Stomach (tissue), 9 donors: ENCODE data around the gene AGPS. TPM values are rescaled to one million over a fixed set of nuclear protein-coding genes. Genes with fewer than 3 reads are reported as not detected.
A peak's percentile ranks its signal among the peaks of the same experiment; 100 is the strongest.
"Not testable (repeated sequence)": the region's sequence is repeated elsewhere in the genome, so short reads cannot be mapped to it uniquely, and the experiment has no call there.

Source experiments
- DNase-seq, 2 donors: peaks; one replicate each; pipeline versions ENCODE4 v3.0.0 to v3.0.0-alpha.2; 2013 to 2019
- H3K27ac ChIP-seq, 5 donors: fragments of 200-600 bp in 4 of 5; sonication (generic) in 4 of 5; one replicate each; pipeline ENCODE4 v1.5.1; 2013 to 2019; ENCODE audit warnings: mild to moderate bottlenecking in 1 of 5, moderate library complexity in 1 of 5
- H3K27me3 ChIP-seq, 3 donors: fragments of 200-600 bp; sonication (generic); one replicate each; pipeline ENCODE4 v1.5.1; 2017 to 2019; ENCODE audit warnings: mixed run types in 1 of 3
- H3K36me3 ChIP-seq, 4 donors: fragments of 200-600 bp; sonication (generic); 1 replicate in 3 of 4; 2 replicates in 1 of 4; pipeline ENCODE4 v1.5.1; 2016 to 2019
- H3K4me1 ChIP-seq, 4 donors: fragments of 200-600 bp; sonication (generic); one replicate each; pipeline ENCODE4 v1.5.1; 2016 to 2019
- H3K4me3 ChIP-seq, 4 donors: fragments of 200-600 bp; sonication (generic) in 3 of 4; one replicate each; pipeline ENCODE4 v1.5.1; 2016 to 2019; ENCODE audit warnings: mild to moderate bottlenecking in 1 of 4
- H3K9me3 ChIP-seq, 4 donors: fragments of 200-600 bp; sonication (generic); one replicate each; pipeline ENCODE4 v1.5.1; 2016 to 2019
- CTCF ChIP-seq, 7 experiments: fragments of 450-650 bp in 4 of 7; fragments of 200-600 bp in 3 of 7; sonication (generic) in 3 of 7; IDR thresholded peaks; one replicate each; pipeline ENCODE4 v1.5.1; 2016 to 2019; ENCODE audit warnings: antibody characterized with exemption in 7 of 7, control low read depth in 2 of 7, mild to moderate bottlenecking in 1 of 7
- EP300 ChIP-seq: sonication (generic); formaldehyde crosslinking; IDR thresholded peaks from one replicate; pipeline ENCODE4 v1.6.1; 2017; ENCODE audit warnings: antibody characterized with exemption
- POLR2A ChIP-seq, 4 donors: fragments of 450-650 bp; IDR thresholded peaks; one replicate each; pipeline ENCODE4 v1.6.1; 2016; ENCODE audit warnings: antibody characterized with exemption in 4 of 4, control low read depth in 2 of 4, mild to moderate bottlenecking in 1 of 4, moderate library complexity in 1 of 4
- POLR2AphosphoS5 ChIP-seq, 3 donors: sonication (generic); formaldehyde crosslinking; IDR thresholded peaks; one replicate each; pipeline ENCODE4 v1.6.1; 2016; ENCODE audit warnings: antibody characterized with exemption in 3 of 3
- WGBS, 5 donors: extraction: QIAGEN DNeasy Blood & Tissue Kit in 3 of 5; methylation state at CpG; one replicate each; pipeline versions ENCODE4 v1.1.5 to v1.1.7; 2013 to 2018; 5-methylcytosine and 5-hydroxymethylcytosine counted together
- intact Hi-C: fragments of 100-400 bp; cut with DNase I; formaldehyde crosslinking; loops from one replicate; pipeline ENCODE4 v1.15.1; 2023; ENCODE audit warnings: low total_unique reads
- polyA plus RNA-seq, 3 donors: library from polyadenylated mRNA; stranded (reverse); fragments of 200-250 nt; gene quantifications; one replicate each; pipeline ENCODE4 v1.2.3, GENCODE V29; 2013
- total RNA-seq, 5 donors: library from RNA; depleted of rRNA; stranded (reverse); fragments of >200 nt; gene quantifications; one replicate each; pipeline versions ENCODE4 v1.1.0 to v1.2.3, GENCODE V29; 2014 to 2016
- donor health status: healthy with polysubstance abuse.
- donor health status: Bipolar disorder and iron deficiency.
- donor health status: healthy.

The AGPS gene
- total and polyA plus RNA-seq, 8 donors: 4.2 to 163 (median 26.4) TPM

- WGBS, 5 donors: 31 to 60% (median 40%) methylated on average over 2 of the region's 2 CpGs
- intact Hi-C loops: no loop called here
- Histone ChIP-seq H3K27ac (no peak overlapping the region), H3K4me3 (no peak overlapping the region), H3K27me3 (no peaks in the 10 kb centered on the region), H3K4me1 (peaks cover 13 to 45% (median 30%) of the 10 kb centered on the region in 4 donors), H3K9me3 (no peaks in the 10 kb centered on the region), H3K36me3 (no peaks in the 10 kb centered on the region)
- DNase-seq: peak in 1 of 2 donors; percentile 19
- TF ChIP-seq CTCF (IDR thresholded peaks at IDR 0.05): no peak
- TF ChIP-seq POLR2A (IDR thresholded peaks at IDR 0.05): no peak
- TF ChIP-seq EP300: no peak
- TF ChIP-seq POLR2AphosphoS5 (IDR thresholded peaks at IDR 0.05): no peak
Measured at GRCh38 chr2:177405029-177405692, 12.6 kb downstream of the AGPS start.

- no peak for DNase-seq
- H3K4me3 ChIP-seq: no peak overlapping the region
- TF ChIP-seq POLR2AphosphoS5 (IDR thresholded peaks at IDR 0.05) (no peak), EP300 (no peak), POLR2A (IDR thresholded peaks at IDR 0.05) (no peak), CTCF (IDR thresholded peaks at IDR 0.05) (no peak)
- intact Hi-C loops: no loop called here
- no peaks in the 10 kb centered on the region for H3K36me3 ChIP-seq
- WGBS, 5 donors: 97 to 100% (median 100%) methylated on average over 1 of the region's 1 CpG
- peaks cover 13 to 40% (median 24%) of the 10 kb centered on the region in 4 donors for H3K4me1 ChIP-seq
- H3K27ac ChIP-seq: no peak overlapping the region
- no peaks in the 10 kb centered on the region for H3K27me3 ChIP-seq
- H3K9me3 ChIP-seq: no peaks in the 10 kb centered on the region
Measured at GRCh38 chr2:177406182-177406581, 13.6 kb downstream of the AGPS start.

DNA sequence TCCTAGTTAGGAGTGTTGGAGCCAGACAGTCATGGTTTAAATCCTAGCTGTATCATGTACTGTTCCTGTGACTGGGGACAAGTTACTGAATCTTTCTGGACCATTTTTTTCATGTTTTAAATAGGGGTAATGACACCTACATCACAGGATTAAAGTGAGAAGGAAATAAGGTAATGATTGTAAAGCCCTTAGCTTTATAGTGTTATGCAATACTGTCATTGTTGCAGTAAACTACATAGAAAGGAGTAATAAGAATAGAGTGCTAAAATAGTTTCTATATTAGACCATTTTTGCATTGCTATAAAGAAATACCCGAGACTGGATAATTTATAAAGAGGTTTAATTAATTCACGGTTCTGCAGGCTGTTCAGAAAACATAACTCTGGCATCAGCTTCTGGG is 14.5 kb downstream of the AGPS start:
- Histone ChIP-seq H3K4me1 (peaks cover 13 to 40% (median 20%) of the 10 kb centered on the region in 4 donors), H3K27me3 (no peaks in the 10 kb centered on the region), H3K4me3 (no peak overlapping the region), H3K27ac (no peak overlapping the region), H3K9me3 (no peaks in the 10 kb centered on the region), H3K36me3 (no peaks in the 10 kb centered on the region)
- WGBS, 5 donors: 94 to 98% (median 97%) methylated on average over 2 of the region's 2 CpGs
- DNase-seq: no peak
- intact Hi-C loops: no loop called here
- TF ChIP-seq POLR2A (IDR thresholded peaks at IDR 0.05): no peak

GRCh38 chr2:177410629-177411028 is 18.1 kb downstream of the AGPS start:
- not testable (repeated sequence) for H3K27ac ChIP-seq, DNase-seq, H3K9me3 ChIP-seq, H3K4me3 ChIP-seq, H3K27me3 ChIP-seq, H3K36me3 ChIP-seq
- intact Hi-C loops: loop anchor here (5.0 kb wide), 1 partner anchor 73 kb away; no protein-coding TSS in a partner anchor
- peaks cover 0 to 15% (median 2%) of the 10 kb centered on the region in 4 donors for H3K4me1 ChIP-seq
- 91 to 95% (median 94%) methylated on average over 8 of the region's 8 CpGs for WGBS, 5 donors

DNA sequence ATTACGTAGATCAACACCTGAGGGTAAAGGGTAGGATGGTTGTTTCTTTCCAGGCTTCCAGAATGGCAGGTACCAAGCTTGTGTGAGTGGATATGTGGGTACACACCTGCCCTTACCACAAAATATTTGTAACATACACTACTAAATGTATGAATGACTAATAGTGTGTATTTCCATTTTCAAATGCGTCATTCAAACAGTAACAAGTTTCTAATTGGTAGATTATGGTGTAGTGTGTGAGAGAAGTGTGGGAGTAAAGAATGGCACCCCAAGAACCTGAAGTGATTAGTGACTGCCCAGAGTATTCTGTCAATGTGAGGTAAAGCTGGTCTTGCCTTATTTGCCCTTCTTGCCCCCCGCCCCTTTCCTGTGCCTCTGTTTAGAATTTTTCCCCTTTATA is 21.1 kb downstream of the AGPS start:
- peaks cover 0 to 20% (median 13%) of the 10 kb centered on the region in 4 donors for H3K4me1 ChIP-seq
- H3K36me3 ChIP-seq: no peaks in the 10 kb centered on the region
- 59 to 80% (median 65%) methylated on average over 3 of the region's 3 CpGs for WGBS, 5 donors
- no peak for TF ChIP-seq CTCF (IDR thresholded peaks at IDR 0.05)
- TF ChIP-seq EP300: no peak
- no peak overlapping the region for H3K4me3 ChIP-seq
- H3K27ac ChIP-seq: no peak overlapping the region
- intact Hi-C loops: loop anchor here (5.0 kb wide), 1 partner anchor 76 kb away; no protein-coding TSS in a partner anchor
- DNase-seq: no peak
- no peaks in the 10 kb centered on the region for H3K27me3 ChIP-seq
- H3K9me3 ChIP-seq: no peaks in the 10 kb centered on the region
